ENCODE results near the gene ARHGEF38. TPM values are rescaled to one million over a fixed set of nuclear protein-coding genes. Genes with fewer than 3 reads are reported as not detected.

ARHGEF38 gene
- polyA plus RNA-seq, 3 donors = not detected

GRCh38 chr4:105652286-105652888, 100.0 kb downstream of the ARHGEF38 start:
- H2AFZ ChIP-seq (ENCODE audit: insufficient read depth, low read depth, low read length, poor library complexity, severe bottlenecking) = no peak overlapping the region
- Mint-ChIP-seq H3K36me3 (no peaks in the 10 kb centered on the region), H3K27me3 (ENCODE audit: low read depth in 3 of 3) (peaks cover 0 to 6% (median 0%) of the 10 kb centered on the region in 3 donors), H3K4me1 (no peaks in the 10 kb centered on the region), H3K27ac (no peak overlapping the region), H3K9me3 (no peaks in the 10 kb centered on the region), H3K4me3 (no peak overlapping the region)
- no peaks in the 10 kb centered on the region for H3K9me3 ChIP-seq (replicated peaks in 1 of 2; ENCODE audit: control insufficient read depth in 1 of 2, insufficient read depth in 1 of 2, low read length in 2 of 2)
- 67% methylated on average over 1 of the region's 4 CpGs for WGBS (ENCODE audit: insufficient coverage)
- H4K20me1 ChIP-seq (ENCODE audit: insufficient read depth, low read length) = no peaks in the 10 kb centered on the region
- no peak for TF ChIP-seq CTCF (IDR thresholded peaks at IDR 0.05)
- H3K4me3 ChIP-seq (replicated peaks in 1 of 3; ENCODE audit: low read depth in 2 of 3, low read length in 3 of 3) = no peak overlapping the region
- no peak overlapping the region for H3K9ac ChIP-seq (ENCODE audit: insufficient read depth, low read length, poor library complexity, severe bottlenecking)
- intact Hi-C loops (cut with micrococcal nuclease) = no loop called here
- H3K27ac ChIP-seq (ENCODE audit: low read depth in 1 of 2, low read length in 2 of 2) = no peak overlapping the region
- no peaks in the 10 kb centered on the region for H3K36me3 ChIP-seq (replicated peaks in 1 of 2; ENCODE audit: control insufficient read depth in 1 of 2, insufficient read depth in 2 of 2, low read length in 2 of 2)
- H3K27me3 ChIP-seq (ENCODE audit: control insufficient read depth in 2 of 2, insufficient read depth in 2 of 2, low read length in 2 of 2) = no peaks in the 10 kb centered on the region
- no peaks in the 10 kb centered on the region for H3K4me1 ChIP-seq (ENCODE audit: control insufficient read depth in 1 of 2, insufficient read depth in 2 of 2, low read length in 2 of 2)
- no peak overlapping the region for H3K4me2 ChIP-seq (replicated peaks; ENCODE audit: extremely low read depth, low read length, poor library complexity, severe bottlenecking)
- no peaks in the 10 kb centered on the region for H3K79me2 ChIP-seq (ENCODE audit: insufficient read depth, low read length)
- DNase-seq = no peak

GRCh38 chr4:105657117-105657765, 104.8 kb downstream of the ARHGEF38 start:
- Histone ChIP-seq H3K4me1 (ENCODE audit: control insufficient read depth in 1 of 2, insufficient read depth in 2 of 2, low read length in 2 of 2) (no peaks in the 10 kb centered on the region), H3K27me3 (ENCODE audit: control insufficient read depth in 2 of 2, insufficient read depth in 2 of 2, low read length in 2 of 2) (no peaks in the 10 kb centered on the region), H2AFZ (ENCODE audit: insufficient read depth, low read depth, low read length, poor library complexity, severe bottlenecking) (no peak overlapping the region), H3K4me2 (replicated peaks; ENCODE audit: extremely low read depth, low read length, poor library complexity, severe bottlenecking) (no peak overlapping the region), H3K27ac (ENCODE audit: low read depth in 1 of 2, low read length in 2 of 2) (no peak overlapping the region), H3K79me2 (ENCODE audit: insufficient read depth, low read length) (no peaks in the 10 kb centered on the region), H4K20me1 (ENCODE audit: insufficient read depth, low read length) (no peaks in the 10 kb centered on the region), H3K4me3 (replicated peaks in 1 of 3; ENCODE audit: low read depth in 2 of 3, low read length in 3 of 3) (no peak overlapping the region), H3K9ac (ENCODE audit: insufficient read depth, low read length, poor library complexity, severe bottlenecking) (no peak overlapping the region), H3K9me3 (replicated peaks in 1 of 2; ENCODE audit: control insufficient read depth in 1 of 2, insufficient read depth in 1 of 2, low read length in 2 of 2) (no peaks in the 10 kb centered on the region), H3K36me3 (replicated peaks in 1 of 2; ENCODE audit: control insufficient read depth in 1 of 2, insufficient read depth in 2 of 2, low read length in 2 of 2) (no peaks in the 10 kb centered on the region)
- intact Hi-C loops (cut with micrococcal nuclease) = no loop called here
- Mint-ChIP-seq H3K36me3 (no peaks in the 10 kb centered on the region), H3K9me3 (no peaks in the 10 kb centered on the region), H3K4me1 (no peaks in the 10 kb centered on the region), H3K27ac (no peak overlapping the region), H3K4me3 (no peak overlapping the region), H3K27me3 (ENCODE audit: low read depth in 3 of 3) (no peaks in the 10 kb centered on the region)
- DNase-seq = no peak
- TF ChIP-seq CTCF (IDR thresholded peaks at IDR 0.05) = no peak

Data from CD14-positive monocyte (primary cell).